Astrocyte (in vitro differentiated cells and primary cell): ENCODE results near the gene FAAP100.

Experiments used
- EZH2 ChIP-seq: IDR thresholded peaks from 2 replicates; pipeline ENCODE4 v1.6.1; 2012; ENCODE audit warnings: mild to moderate bottlenecking, low read length, inconsistent platforms; ENCODE audit not compliant: insufficient read depth
- TF ChIP-seq, protein P1 (sequence below): IDR thresholded peaks from 2 replicates; pipeline ENCODE4 v1.5.1; 2011; ENCODE audit warnings: low read depth, mild to moderate bottlenecking, inconsistent platforms, low read length, moderate library complexity; ENCODE audit not compliant: insufficient read depth

DNA sequence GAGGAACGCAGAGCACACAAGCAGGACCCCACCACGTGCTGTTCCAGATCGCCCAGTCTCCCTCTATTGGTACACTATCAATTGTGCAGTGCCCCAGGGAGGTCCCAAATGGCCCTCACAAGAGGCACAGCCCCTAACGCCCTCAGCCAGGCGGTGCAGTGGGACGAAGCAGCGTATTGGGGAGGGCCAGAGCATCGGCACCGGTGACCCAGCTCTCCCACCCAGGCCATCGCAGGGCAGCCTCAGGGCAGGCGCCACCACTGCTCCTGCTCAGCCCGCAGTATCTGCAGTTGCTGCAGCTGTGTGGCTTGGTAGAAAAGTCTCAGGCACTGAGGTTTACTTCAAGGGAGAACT lies 5.9 kb upstream of the FAAP100 start:
- TF ChIP-seq EZH2, result no peak
- TF ChIP-seq, protein P1, sequence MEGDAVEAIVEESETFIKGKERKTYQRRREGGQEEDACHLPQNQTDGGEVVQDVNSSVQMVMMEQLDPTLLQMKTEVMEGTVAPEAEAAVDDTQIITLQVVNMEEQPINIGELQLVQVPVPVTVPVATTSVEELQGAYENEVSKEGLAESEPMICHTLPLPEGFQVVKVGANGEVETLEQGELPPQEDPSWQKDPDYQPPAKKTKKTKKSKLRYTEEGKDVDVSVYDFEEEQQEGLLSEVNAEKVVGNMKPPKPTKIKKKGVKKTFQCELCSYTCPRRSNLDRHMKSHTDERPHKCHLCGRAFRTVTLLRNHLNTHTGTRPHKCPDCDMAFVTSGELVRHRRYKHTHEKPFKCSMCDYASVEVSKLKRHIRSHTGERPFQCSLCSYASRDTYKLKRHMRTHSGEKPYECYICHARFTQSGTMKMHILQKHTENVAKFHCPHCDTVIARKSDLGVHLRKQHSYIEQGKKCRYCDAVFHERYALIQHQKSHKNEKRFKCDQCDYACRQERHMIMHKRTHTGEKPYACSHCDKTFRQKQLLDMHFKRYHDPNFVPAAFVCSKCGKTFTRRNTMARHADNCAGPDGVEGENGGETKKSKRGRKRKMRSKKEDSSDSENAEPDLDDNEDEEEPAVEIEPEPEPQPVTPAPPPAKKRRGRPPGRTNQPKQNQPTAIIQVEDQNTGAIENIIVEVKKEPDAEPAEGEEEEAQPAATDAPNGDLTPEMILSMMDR, result no peak
